ENCODE measurements around the gene WDR70.
"Not testable (repeated sequence)": the region's sequence is repeated elsewhere in the genome, so short reads cannot be mapped to it uniquely, and the experiment has no call there.

- TF ChIP-seq, protein P1, sequence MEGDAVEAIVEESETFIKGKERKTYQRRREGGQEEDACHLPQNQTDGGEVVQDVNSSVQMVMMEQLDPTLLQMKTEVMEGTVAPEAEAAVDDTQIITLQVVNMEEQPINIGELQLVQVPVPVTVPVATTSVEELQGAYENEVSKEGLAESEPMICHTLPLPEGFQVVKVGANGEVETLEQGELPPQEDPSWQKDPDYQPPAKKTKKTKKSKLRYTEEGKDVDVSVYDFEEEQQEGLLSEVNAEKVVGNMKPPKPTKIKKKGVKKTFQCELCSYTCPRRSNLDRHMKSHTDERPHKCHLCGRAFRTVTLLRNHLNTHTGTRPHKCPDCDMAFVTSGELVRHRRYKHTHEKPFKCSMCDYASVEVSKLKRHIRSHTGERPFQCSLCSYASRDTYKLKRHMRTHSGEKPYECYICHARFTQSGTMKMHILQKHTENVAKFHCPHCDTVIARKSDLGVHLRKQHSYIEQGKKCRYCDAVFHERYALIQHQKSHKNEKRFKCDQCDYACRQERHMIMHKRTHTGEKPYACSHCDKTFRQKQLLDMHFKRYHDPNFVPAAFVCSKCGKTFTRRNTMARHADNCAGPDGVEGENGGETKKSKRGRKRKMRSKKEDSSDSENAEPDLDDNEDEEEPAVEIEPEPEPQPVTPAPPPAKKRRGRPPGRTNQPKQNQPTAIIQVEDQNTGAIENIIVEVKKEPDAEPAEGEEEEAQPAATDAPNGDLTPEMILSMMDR (IDR thresholded peaks at IDR 0.05), result not testable (repeated sequence)
- TF ChIP-seq POLR2A, POLR2AphosphoS5 (IDR thresholded peaks at IDR 0.05): not testable (repeated sequence)
Observed at GRCh38 chr5:37679326-37679725, 300.2 kb downstream of the WDR70 start.

All from prostate gland (tissue), 2 donors.